HG03064 (cell line): Measurements from ENCODE around the gene FIS1.
"Not testable (repeated sequence)": the region's sequence is repeated elsewhere in the genome, so short reads cannot be mapped to it uniquely, and the experiment has no call there.

Experiments used
- ATAC-seq: cut with Tn5 transposase; IDR thresholded peaks from one replicate; pipeline ENCODE4 v1.9.1; 2021; ENCODE audit warnings: low read depth; ENCODE audit not compliant: unreplicated experiment

Gene FIS1

GRCh38 chr7:101206665-101207042 is 38.2 kb downstream of the FIS1 start:
- no peak for ATAC-seq

- no peak for ATAC-seq
These were observed 38.8 kb downstream of the FIS1 start for GRCh38 chr7:101205901-101206664.

GRCh38 chr7:101203740-101204738 is 40.8 kb downstream of the FIS1 start:
- ATAC-seq, result not testable (repeated sequence)

- ATAC-seq, result no peak
These were observed 42.3 kb downstream of the FIS1 start for GRCh38 chr7:101202603-101202918.

GRCh38 chr7:101201695-101202602 is 42.9 kb downstream of the FIS1 start:
- no peak for ATAC-seq

GRCh38 chr7:101200862-101201599 is 43.9 kb downstream of the FIS1 start, which contains the start of gene MOGAT3:
MOGAT3 (minus strand) TSS chr7:101201036; CDS start chr7:101200854, 182 bp downstream.
- no peak for ATAC-seq

- no peak for ATAC-seq
These were observed 44.4 kb downstream of the FIS1 start for GRCh38 chr7:101200504-101200861.

GRCh38 chr7:101199522-101199921 is 45.4 kb downstream of the FIS1 start:
- ATAC-seq, result not testable (repeated sequence)

- no peak for ATAC-seq
These were observed 46.4 kb downstream of the FIS1 start for GRCh38 chr7:101198476-101198875.

- ATAC-seq, result no peak
These were observed 46.9 kb downstream of the FIS1 start for GRCh38 chr7:101197991-101198390.

GRCh38 chr7:101195884-101196283 is 49.0 kb downstream of the FIS1 start:
- no peak for ATAC-seq
